Cortex of kidney (tissue), 1 donor: ENCODE results near the gene LRRFIP1.
"Not testable (repeated sequence)": the region's sequence is repeated elsewhere in the genome, so short reads cannot be mapped to it uniquely, and the experiment has no call there.

ENCODE experiments used
- DNase-seq: peaks from one replicate; lab custom pipeline; 2025; lab: John Stamatoyannopoulos, UW

LRRFIP1 gene

DNA sequence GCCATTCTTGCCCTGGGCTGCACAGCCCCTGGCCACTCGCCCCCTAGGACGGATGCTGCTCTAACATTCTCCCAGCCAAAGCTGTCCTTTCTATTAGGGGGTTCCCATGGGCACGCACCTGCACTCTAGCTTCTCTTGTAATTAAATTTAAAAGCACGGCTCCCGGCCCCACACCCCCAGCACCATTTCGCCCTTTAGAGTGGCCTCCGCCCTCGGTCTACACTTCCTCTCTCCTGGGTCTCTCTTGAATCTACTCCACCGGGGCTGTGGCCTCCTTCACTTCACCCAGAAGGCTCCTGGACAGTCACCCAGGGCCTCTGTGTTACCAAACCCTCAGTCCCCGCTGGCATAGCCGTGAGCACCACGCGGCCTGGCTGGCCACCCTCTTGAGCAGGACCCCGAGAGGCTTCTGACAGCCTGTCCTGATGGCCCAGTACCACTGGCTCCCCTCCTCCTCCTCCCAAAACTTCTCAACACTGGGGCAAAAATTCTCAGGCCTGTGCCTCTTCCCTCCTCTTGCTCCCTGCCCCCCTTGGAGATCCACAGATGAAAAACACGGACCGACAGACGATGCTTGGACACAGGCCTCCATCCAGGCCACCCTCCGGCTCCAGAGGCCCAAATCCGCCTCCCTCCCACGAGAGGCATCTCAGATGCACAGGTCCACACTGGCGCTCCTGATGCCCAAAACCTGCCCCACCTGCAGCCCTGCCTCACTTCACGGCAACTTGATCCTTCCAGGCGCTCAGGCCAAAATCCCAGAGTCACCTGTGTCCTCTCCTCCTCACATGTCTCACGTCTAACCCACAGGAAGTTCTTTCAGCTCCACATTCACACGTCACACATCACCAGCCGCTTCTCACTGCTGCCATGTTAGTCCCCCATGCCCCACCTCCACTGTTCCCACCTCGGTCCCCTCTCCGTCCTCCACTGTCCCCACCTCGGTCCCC is 29.9 kb upstream of the LRRFIP1 start:
- DNase-seq: no peak

DNA sequence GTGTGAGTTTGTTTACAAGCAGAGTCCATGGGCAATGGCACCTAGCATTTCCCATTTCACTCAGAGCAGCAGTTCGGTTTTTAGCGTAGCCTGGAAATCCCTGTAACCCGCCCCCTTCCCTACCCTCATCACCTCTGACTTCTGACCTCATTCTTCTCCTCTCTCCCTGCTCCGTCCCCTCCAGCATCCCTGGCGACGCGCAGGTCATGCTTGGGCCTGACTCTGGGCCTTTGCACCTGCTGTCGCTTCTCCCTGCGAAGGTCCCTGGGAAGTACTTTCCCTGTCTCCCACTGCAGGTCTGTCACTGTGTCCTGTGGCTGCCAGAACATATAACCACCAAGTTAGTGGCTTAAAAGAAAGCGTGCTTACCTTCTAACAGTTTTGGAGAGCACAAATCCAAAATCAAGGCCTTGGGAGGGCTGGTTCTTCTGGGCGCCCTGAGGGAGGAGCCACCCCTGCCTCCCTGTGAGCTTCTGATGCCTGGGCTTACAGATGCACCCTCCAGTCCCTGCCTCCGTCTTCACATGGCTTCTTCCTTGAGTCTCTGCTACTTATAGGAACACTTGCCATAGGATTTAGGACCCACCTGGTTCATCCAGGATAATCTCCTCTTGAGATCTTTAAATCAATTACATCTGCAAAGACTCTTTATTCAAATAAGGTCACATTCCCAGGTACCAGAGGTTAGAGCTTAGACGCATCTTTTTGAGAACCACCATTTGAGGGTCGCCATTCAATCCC is 28.7 kb upstream of the LRRFIP1 start:
- DNase-seq: no peak

DNA sequence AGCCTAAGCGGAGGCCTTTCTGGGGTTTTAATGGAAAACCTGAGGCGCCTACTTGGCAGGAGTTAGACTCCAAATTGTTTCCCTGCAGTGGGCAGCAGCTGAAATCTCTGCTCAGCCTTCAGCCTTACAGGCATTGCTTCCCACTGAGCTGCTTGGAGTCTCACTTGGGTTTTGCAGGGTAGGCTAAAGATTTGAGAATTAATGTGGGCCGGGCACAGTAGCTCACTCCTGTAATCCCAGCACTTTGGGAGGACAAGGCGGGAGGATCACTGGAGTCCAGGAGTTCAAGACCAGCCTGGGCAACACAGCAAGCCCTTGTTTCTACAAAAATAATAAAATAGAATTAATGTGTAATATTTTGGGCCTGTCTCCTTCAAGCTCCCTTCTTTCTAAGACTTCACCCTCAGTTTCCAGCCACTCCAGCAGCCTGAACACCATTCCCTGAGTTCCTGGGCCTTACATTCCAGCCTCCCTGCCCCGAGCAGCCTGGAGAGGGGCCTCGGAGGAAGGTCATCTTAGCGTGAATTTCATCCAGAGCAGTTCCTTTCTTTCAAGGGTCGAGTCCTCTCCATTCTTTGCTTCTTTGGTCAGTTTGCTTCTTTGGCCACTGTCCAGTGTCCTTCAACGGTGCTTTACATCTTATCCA is 27.8 kb upstream of the LRRFIP1 start:
- DNase-seq: no peak

DNA sequence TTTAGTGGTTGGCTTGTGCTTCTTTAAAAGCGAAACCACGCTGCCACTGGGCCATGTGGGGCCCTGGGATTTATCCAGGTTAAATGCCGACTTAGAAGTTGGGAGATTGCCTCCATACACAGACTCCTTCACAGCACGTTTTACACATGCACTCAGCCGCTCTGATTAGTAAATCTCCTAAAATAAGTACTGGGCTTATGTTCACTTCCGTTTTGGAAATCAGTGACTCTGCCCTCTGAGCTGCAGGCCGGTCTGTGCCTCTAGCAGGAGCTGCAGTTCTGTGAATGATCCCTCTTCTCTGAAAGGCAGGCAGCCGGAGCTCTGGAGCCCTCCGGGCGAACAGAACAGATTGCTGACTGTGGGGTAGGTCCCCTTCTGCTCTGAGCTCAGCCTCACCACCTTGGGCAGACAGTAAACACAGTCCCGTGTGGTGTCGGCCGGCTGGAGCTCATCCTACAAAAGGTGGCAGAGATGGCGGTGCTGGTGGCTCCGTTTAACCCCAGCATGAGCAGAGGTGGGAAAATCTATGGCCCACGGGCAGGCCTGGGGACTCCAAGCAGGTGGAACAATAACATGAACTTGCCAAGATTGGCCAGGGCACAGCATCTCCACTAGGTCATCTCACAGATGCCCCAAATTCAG is 27.1 kb upstream of the LRRFIP1 start:
- DNase-seq: no peak

DNA sequence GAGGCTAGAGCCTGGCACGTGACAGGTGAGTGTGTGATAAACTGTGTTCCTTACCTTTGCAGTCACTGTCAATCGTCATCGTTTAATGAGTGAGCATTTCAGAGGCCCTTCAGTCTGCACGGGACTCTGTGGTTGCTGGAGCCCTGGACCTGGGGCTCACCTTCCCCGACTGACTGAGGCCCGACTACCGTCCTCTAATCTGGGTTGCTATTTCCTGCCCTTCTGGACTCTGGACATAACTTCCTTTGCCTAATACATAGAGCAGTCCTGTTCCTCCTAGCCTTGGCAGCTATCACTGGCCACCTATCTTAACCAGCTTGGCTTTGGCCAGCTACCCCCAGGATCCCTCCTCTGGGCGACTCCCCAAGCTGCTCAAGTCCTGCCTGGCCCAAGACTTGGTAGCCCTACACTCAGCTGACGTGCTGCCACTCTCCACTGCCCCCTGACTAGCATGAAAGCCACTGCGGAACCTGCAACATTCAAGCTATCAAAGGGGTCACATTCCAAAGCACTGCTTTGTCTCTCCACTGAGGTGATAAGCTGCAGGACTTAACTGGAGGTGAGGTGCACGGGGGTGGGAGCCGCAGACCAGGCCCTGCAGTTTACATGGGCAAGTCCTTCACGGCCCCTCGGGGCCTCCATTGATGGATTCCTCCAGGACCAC is 25.8 kb upstream of the LRRFIP1 start:
- DNase-seq: no peak

DNA sequence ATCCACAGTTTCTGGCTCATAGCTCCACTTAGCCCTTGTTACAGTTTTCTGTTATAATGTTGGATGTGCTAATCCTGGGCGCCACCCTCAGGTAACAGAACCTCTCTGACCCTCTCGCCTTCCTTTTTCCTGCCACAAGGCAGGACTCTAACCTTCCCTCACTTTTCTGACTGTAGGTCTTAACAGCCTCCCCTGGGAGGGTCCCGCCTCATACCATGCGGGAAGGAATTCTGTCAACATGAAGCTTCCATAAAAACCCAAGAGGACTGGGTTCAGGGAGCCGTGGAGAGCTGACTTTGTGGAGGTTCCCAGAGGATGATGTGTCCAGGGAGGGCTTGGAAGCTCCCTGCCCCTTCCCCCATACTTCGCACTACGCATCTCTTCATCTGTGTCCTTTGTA is 25.0 kb upstream of the LRRFIP1 start:
- no peak for DNase-seq

DNA sequence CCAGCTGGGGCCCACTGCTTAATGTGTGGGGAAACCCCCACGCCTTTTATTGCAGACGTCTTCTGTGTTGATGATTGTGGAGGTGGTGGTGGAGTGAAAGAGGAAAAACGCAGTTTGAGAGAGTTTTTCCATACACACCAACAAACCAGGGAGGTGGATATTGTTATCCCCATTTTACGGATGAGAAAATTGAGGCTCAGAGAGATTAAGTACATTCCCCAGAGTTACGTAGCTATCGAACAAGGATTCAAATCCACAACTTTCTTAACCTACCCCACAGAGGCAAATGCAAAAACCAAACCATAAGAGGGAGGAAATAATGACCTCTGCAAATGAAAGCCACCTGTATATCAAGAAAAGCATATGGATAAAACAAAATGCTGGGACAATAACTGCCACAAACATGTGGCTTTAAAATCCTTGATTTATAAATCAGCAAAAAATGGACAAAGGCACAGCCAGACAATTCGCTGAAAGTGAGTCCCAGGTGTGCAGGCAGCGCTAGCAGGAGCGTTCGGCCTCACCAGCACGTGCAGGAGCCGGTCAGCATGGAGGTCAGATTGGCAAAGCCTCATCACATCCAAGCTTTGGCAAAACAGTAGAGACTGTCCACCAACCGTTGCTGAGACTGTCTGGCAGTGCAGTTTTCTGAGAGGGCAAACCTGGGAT is 24.2 kb upstream of the LRRFIP1 start:
- DNase-seq: no peak

DNA sequence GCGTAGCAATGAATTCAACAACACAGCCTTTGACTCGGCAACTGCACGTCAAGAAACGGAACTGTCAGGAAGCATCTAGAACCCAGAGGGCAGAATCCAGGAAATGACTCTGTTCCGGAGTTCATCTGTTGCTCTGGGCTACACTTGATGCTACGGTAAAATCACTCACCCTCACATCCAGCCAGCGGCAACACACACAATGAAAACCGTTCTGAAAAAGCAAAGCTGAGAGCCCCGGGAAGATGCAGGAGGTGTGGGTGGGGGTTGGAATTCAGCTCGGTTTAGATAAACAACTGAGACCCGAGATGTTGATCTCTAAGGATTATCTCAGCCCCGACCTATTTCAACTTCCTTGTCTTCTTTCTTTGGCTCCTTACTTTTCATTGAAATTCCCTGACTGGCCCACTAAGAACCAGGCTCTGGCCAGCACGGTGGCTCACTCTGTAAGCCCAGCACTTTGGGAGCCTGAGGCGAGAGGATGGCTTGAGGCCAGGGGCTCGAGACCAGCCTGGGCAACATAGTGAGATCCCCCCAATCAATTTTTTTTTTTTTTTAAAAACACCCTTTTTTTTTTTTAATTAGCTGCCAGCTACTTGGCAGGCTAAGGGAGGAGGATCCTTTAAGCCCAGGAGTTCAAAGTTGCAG is 23.5 kb upstream of the LRRFIP1 start:
- no peak for DNase-seq

DNA sequence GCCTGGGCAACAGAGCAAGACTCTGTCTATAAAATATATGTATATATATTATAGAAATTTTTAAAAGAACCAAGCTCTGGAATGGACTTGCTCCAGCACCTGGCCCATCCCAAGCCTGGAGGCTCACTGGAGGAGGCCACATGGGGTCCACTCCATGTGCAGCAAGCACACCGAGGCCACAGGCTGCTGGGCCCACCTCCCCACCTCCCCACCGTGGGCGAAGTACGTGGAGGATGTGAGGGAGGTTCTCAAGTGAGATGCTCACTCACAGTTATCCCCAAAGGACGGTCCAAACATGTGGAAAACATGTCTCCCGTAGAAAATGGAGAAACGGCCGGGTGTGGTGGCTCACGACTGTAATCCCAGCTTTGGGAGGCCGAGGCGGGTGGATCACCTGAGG is 23.0 kb upstream of the LRRFIP1 start:
- no peak for DNase-seq

DNA sequence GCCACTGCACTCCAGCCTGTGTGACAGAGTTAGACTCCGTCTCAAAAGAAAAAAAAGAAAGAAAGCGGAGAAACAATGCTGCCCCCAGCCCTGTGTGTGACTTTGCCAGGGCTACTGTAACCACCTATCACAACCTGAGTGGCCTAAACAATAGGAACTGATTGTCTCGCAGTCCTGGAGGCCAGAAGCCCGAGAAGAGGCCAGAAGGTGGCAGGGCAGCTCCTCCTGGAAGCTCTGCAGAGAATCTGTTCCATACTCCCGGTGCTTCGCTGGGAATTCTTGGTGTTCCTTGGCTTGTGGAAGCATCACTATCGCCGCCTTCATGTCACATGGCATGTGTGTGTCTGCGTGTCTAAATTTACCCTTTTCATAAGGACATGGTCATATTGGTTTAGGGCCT is 22.4 kb upstream of the LRRFIP1 start:
- no peak for DNase-seq

DNA sequence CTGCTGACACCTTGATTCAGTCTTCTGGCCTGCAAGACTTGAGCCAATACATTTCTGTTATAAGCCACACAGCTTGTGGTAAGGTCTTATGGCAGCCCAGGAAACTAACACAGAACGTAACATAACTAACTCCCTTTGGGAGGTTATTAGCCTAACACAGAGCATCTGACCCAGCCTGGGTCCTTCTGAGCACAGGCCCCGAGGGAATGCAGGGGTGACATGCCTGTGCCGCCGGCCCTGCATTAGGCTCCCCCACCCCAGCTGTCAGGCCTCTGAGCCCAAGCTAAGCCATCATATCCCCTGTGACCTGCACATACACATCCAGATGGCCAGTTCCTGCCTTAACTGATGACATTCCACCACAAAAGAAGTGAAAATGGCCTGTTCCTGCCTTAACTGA is 20.9 kb upstream of the LRRFIP1 start:
- DNase-seq: not testable (repeated sequence)

DNA sequence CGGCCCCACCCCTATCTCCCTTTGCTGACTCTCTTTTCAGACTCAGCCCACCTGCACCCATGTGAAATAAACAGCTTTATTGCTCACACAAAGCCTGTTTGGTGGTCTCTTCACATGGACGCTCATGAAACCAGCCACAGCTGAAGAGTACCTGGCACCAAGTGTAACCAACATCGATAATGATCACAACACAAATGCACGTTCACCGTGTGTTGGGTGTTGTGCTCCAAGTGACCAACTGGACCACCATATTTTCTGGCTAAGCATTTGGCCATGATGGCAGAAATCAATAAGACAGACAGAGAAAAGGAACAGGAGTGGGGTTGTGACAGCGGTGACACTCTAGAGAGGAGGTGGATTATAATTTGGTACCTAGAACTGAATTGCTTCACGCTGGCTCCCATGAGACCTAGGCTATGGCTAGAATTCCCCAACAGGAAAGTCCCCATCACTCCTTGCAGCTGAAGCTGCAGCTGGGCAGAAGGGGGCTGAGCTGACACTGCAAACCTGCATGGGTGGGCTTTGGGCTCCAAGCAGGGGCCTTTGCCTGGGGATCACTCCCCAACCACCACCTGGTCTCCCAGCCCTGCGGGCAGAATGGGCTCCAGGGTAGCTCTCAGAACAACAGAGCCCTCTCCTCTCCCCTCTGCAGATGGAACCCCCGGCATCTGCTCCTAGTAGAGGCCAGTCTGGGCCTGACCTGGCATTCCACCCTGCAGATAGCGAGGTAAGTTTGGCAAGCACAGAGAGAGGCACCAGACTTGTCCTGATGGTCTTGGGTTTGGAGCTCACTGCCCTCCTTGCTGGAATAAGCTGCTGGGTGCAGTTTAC is 14.6 kb upstream of the LRRFIP1 start:
- no peak for DNase-seq

DNA sequence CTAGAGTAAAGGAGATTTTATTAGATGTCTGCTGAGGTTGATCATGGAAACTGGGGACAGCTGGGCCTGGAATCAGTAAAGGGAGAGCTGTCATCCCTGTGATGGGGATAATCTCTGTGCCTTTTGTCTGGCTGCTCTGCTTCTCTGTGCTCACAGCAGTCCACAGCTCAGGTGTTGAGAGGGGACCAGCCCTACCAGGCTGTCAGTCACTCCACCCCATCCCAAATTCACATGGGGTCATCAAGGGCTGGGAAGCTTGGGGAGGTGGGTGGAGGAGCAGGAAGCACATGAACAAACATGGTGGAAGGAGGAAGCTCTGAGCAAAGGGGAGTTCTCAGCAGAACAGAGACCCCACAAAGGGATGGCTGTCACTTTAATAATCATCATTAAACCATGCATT is 13.7 kb upstream of the LRRFIP1 start:
- no peak for DNase-seq

DNA sequence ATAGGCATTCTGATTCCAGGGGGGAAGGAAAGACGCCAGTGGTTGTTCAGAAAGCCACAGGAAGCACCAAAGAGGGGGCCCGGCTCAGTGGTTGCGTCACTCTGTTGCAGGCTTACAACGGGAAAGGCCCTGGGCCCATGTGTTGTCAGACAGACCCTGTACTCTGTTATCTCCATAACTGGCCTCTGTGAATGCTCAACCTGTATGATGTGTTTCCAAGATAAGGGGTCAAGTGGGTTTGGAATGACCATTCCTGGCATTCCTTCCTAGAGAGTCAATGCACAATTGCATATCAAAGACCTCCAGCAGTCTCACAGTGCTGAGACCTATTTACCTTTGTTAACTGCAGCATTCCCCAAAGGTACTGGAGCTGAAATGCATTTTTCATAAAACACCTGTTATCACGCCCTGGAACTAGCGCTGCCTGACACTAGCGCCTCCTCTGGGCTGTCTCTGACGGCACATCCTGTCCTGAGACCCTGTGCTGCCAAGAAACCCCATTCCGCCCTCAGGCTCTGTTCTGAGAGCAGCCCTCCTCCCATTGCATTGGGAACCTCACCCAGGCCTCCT is 13.2 kb upstream of the LRRFIP1 start:
- no peak for DNase-seq

DNA sequence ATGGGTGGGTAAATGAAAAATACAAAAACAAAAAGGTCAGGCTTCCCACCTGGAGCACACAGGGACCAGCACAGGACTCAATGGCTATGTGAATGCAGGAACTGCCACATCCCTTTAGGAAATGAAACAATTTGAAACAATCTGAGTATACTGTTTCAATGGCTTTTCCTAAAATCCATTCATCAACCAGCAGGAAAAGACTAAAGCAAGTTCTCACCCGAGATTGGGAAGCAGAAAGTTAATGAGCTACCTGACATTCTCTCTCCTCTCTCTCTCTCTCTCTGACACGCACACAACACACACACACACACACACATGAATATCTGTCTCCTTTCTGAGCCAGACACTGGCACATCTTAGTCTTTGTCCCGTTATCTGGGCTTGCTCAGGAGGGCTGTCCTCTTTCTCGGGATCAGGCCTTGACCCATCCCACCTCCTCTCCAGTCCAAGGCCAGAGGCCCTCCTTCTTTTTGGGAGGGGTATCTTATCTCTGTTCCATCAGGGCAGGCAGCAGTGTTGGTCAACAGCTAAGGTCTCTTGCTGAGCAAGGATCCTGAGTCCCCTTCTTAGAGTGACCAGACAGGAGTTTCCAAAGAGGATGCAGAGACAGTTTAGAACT is 11.6 kb upstream of the LRRFIP1 start:
- no peak for DNase-seq

DNA sequence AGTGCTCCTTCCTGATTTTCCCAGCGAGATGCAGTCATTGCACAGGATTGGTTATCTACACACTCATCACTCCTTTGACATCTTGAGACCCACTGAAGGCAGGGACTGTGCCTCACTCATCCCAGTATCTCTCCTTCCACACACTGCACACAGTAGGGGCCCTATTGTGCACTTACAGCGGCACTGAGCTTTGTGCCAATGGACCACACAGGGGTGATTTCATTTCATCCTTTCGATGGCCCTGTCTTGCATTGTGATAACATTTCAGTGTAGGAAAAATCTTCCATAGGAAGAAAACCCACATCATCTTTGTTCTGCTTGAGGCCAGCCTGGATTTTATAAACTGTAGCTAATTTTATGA is 11.0 kb upstream of the LRRFIP1 start:
- no peak for DNase-seq

DNA sequence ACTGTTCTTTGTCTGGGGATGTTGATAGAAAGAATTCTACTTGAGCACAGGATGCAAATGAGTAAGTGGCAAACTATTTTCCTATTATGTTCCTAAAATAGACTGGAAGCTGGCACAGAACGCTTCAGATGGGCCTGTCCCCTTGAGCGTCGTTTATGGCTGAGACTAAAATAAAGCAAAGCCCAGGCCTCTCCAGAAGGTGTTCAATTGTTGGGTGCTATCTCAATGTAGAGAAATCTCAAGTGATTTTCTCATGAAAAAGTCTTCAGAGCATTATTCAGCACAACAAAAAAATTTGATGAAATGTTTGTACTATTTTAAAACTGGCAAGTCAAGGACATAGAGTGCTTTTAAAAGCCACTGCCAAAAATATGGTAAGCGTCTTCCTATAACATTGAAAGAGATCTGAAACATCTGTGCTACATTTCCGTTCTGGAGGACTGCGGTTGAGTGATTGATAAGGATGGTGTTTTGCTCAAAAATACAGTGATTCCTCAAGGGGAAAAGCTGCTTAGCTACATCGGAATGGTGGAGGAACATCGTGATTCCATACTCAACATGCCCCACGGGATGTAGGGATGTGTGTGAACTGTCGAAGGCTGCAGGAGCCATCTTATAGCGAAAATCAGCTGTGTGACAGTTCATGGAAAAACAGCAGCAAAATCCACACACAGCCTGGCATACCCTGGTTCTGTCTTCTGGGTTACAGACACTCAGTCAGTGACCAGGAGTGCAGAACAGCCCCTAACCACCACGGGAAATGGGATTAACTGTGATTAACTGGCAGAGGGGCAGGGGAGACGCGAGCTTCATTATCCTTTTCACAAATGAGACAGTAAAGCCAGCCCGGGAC is 10.4 kb upstream of the LRRFIP1 start:
- DNase-seq: no peak

DNA sequence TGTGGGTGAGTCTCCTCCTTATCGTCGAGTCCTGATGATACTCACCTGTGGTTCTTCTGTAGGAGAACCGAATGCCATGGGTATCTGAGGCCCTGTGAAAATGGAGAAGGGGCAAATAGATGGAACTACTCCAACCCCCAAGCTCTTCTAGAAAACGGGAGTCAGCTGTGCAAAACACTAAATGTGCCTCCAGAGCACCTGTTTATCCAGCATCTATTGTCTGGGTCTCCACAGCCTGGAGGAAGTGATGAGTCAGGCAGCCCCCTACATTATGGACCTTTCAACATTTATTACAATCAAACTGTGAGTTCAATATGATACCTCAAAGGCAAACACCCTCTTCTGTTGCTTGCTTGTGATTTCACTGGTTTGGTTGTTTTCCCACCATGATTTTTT is 9.8 kb upstream of the LRRFIP1 start:
- DNase-seq: no peak
